DOHH2 (cell line): Measurements from ENCODE around the gene MYZAP.

Source experiments
- H3F3A ChIP-seq: fragments of 200-600 bp; sonication (generic), shearing (Covaris generic); 2 replicates; pipeline ENCODE4 v1.6.0; 2016; ENCODE audit warnings: antibody characterized with exemption, mild to moderate bottlenecking; ENCODE audit not compliant: control insufficient read depth, insufficient read depth
- H3K27ac ChIP-seq: fragments of 200-600 bp; sonication (generic); 2 replicates; pipeline ENCODE4 v1.5.1; 2014; ENCODE audit warnings: low read depth, mild to moderate bottlenecking, low read length, moderate library complexity
- H3K27me3 ChIP-seq: fragments of 200-600 bp; sonication (generic); 2 replicates; pipeline ENCODE4 v1.6.1; 2014; ENCODE audit warnings: mild to moderate bottlenecking, low read length, mixed read lengths; ENCODE audit not compliant: control insufficient read depth
- H3K36me3 ChIP-seq: fragments of 200-600 bp; sonication (generic); 2 replicates; pipeline ENCODE4 v1.6.1; 2014; ENCODE audit warnings: mild to moderate bottlenecking, low read length, moderate library complexity, mixed read lengths; ENCODE audit not compliant: control insufficient read depth
- H3K4me1 ChIP-seq: fragments of 200-600 bp; sonication (generic); 2 replicates; pipeline ENCODE4 v1.6.1; 2014; ENCODE audit warnings: mild to moderate bottlenecking, low read length, mixed read lengths; ENCODE audit not compliant: control insufficient read depth
- H3K4me2 ChIP-seq: fragments of 200-600 bp; sonication (generic); 2 replicates; pipeline ENCODE4 v1.6.0; 2014; ENCODE audit warnings: mild to moderate bottlenecking, low read length, moderate library complexity
- H3K4me3 ChIP-seq: fragments of 200-600 bp; sonication (generic); 2 replicates; pipeline ENCODE4 v1.5.1; 2014; ENCODE audit warnings: mild to moderate bottlenecking, low read length, mixed read lengths
- H3K79me2 ChIP-seq: fragments of 200-600 bp; sonication (generic); 2 replicates; pipeline ENCODE4 v1.6.1; 2014; ENCODE audit warnings: mild to moderate bottlenecking, low read length, mixed read lengths; ENCODE audit not compliant: control insufficient read depth
- H3K9me2 ChIP-seq: fragments of 200-600 bp; sonication (generic); replicated peaks from 2 replicates; pipeline ENCODE4 v1.6.1; 2014; ENCODE audit warnings: mild to moderate bottlenecking, low read length, mixed read lengths; ENCODE audit not compliant: control insufficient read depth
- H3K9me3 ChIP-seq: fragments of 200-600 bp; sonication (generic); 2 replicates; pipeline ENCODE4 v1.6.1; 2014; ENCODE audit warnings: antibody characterized with exemption, low read length, mixed read lengths; ENCODE audit not compliant: control insufficient read depth, insufficient read depth
- H4K20me1 ChIP-seq: fragments of 200-600 bp; sonication (generic); 2 replicates; pipeline ENCODE4 v1.6.0; 2014; ENCODE audit warnings: low read depth, mild to moderate bottlenecking, antibody characterized with exemption, low read length, moderate library complexity; ENCODE audit not compliant: control insufficient read depth, insufficient read depth
- EZH2phosphoT487 ChIP-seq: fragments of 200-600 bp; sonication (generic); IDR thresholded peaks from 2 replicates; pipeline ENCODE4 v1.6.1; 2017; ENCODE audit warnings: borderline replicate concordance, mild to moderate bottlenecking, antibody characterized with exemption, low read length, moderate library complexity, mixed read lengths
- TF ChIP-seq, protein P1 (sequence below): fragments of 200-600 bp; sonication (generic); IDR thresholded peaks from one replicate; pipeline ENCODE4 v1.5.1; 2014; ENCODE audit warnings: antibody characterized with exemption, mild to moderate bottlenecking, low read depth, low read length; ENCODE audit not compliant: poor library complexity, severe bottlenecking

The MYZAP gene

DNA sequence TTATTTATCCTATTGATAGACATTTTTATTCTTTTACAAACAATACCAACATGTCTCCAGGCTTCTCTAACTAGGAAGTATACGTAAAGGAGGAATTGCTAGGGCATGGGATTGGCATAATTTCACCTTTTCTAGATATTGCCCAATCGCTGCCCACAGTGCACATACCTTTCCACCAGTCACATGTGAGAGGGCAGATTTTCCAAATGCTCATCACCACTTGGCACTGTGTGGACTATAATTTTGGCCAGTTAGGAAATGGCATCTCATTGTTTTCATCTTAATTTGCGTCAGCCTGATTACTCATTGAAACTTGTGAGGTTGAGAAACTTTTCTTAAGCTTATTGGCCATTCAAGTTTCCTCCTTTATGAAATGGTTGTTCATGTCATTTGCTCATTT, 57.4 kb downstream of the MYZAP start:
- no peaks in the 10 kb centered on the region for H3F3A ChIP-seq
- H3K9me2 ChIP-seq = no peaks in the 10 kb centered on the region
- H3K27me3 ChIP-seq = peaks cover 14% of the 10 kb centered on the region
- no peaks in the 10 kb centered on the region for H4K20me1 ChIP-seq
- no peaks in the 10 kb centered on the region for H3K36me3 ChIP-seq
- H3K9me3 ChIP-seq = no peaks in the 10 kb centered on the region
- no peaks in the 10 kb centered on the region for H3K4me1 ChIP-seq
- H3K4me3 ChIP-seq = no peak overlapping the region
- no peak overlapping the region for H3K4me2 ChIP-seq
- TF ChIP-seq, protein P1, sequence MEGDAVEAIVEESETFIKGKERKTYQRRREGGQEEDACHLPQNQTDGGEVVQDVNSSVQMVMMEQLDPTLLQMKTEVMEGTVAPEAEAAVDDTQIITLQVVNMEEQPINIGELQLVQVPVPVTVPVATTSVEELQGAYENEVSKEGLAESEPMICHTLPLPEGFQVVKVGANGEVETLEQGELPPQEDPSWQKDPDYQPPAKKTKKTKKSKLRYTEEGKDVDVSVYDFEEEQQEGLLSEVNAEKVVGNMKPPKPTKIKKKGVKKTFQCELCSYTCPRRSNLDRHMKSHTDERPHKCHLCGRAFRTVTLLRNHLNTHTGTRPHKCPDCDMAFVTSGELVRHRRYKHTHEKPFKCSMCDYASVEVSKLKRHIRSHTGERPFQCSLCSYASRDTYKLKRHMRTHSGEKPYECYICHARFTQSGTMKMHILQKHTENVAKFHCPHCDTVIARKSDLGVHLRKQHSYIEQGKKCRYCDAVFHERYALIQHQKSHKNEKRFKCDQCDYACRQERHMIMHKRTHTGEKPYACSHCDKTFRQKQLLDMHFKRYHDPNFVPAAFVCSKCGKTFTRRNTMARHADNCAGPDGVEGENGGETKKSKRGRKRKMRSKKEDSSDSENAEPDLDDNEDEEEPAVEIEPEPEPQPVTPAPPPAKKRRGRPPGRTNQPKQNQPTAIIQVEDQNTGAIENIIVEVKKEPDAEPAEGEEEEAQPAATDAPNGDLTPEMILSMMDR = no peak
- TF ChIP-seq EZH2phosphoT487 = no peak
- H3K27ac ChIP-seq = no peak overlapping the region
- no peaks in the 10 kb centered on the region for H3K79me2 ChIP-seq

DNA sequence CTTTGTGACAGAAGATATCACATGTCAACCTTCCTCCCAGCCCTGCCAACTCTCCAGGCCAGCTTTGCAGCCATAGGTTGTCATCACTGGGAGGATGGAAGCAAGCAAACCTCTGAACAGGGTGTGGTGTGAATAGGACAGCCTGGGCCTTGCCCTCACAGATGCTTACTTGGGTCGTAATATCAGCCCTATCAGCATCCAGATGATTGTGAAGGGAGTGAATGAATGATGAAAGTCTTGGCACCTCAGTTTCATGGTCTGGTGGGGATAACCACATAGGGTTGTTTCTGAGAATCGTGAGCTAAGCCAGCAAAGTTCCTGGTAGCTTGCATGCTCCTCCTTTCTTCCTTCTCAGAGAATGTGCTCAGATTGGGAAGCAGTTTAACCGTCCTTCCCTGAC, 59.7 kb downstream of the MYZAP start:
- Histone ChIP-seq H3F3A (no peaks in the 10 kb centered on the region), H3K9me3 (no peaks in the 10 kb centered on the region), H3K4me3 (no peak overlapping the region), H3K4me1 (no peaks in the 10 kb centered on the region), H3K79me2 (no peaks in the 10 kb centered on the region), H3K27ac (no peak overlapping the region), H3K4me2 (no peak overlapping the region), H3K36me3 (no peaks in the 10 kb centered on the region), H4K20me1 (no peaks in the 10 kb centered on the region), H3K9me2 (no peaks in the 10 kb centered on the region), H3K27me3 (peaks cover 7% of the 10 kb centered on the region)
- no peak for TF ChIP-seq EZH2phosphoT487
- TF ChIP-seq, protein P1 = no peak

DNA sequence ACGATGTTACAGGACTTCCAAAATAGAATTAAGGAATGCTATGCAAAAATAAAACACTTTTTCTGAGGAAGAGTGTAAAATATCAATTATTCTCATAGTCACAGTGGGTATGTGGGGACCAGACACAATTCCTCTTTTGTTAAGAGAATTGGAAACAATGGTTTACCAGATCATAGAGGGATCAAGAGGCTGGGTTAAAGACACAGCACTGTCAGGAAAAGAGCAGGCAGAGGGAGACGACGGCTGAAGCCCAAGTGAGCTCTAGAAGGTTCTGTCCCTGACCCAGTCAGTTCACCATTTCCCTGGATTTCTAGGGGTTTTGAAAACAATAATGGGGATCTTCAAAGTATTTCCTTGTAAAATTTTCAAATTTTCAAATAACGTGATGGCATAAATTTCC, 60.8 kb downstream of the MYZAP start:
- Histone ChIP-seq H3K4me1 (no peaks in the 10 kb centered on the region), H3K4me2 (no peak overlapping the region), H3F3A (no peaks in the 10 kb centered on the region), H3K27ac (no peak overlapping the region), H3K79me2 (no peaks in the 10 kb centered on the region), H3K27me3 (0 out of 2 replicates have a peak, but pooled peaks cover 4% of the 10 kb centered on the region), H3K36me3 (no peaks in the 10 kb centered on the region), H4K20me1 (no peaks in the 10 kb centered on the region), H3K4me3 (no peak overlapping the region), H3K9me3 (no peaks in the 10 kb centered on the region), H3K9me2 (no peaks in the 10 kb centered on the region)
- no peak for TF ChIP-seq EZH2phosphoT487
- TF ChIP-seq, protein P1 = no peak
